Anterior cingulate cortex (tissue), 58 donors: ENCODE measurements around the gene SCN4B.
"Not testable (repeated sequence)": the region's sequence is repeated elsewhere in the genome, so short reads cannot be mapped to it uniquely, and the experiment has no call there.

ENCODE experiments used
- DNase-seq, 58 donors: peaks; one replicate each; lab custom pipeline; 2025; lab: John Stamatoyannopoulos, UW

SCN4B gene

GRCh38 chr11:118152552-118153471 is at the start of gene SCN4B:
SCN4B (minus strand) TSS chr11:118152823; CDS start chr11:118152673, 150 bp downstream.
- DNase-seq = peak in 50 of 58 donors; percentile 10 to 76 (median 50)

GRCh38 chr11:118201966-118202365 is 49.3 kb upstream of the SCN4B start:
- DNase-seq = no peak

GRCh38 chr11:118200901-118201680 is 48.5 kb upstream of the SCN4B start:
- no peak for DNase-seq

GRCh38 chr11:118200497-118200896 is 47.9 kb upstream of the SCN4B start:
- DNase-seq = no peak

DNA sequence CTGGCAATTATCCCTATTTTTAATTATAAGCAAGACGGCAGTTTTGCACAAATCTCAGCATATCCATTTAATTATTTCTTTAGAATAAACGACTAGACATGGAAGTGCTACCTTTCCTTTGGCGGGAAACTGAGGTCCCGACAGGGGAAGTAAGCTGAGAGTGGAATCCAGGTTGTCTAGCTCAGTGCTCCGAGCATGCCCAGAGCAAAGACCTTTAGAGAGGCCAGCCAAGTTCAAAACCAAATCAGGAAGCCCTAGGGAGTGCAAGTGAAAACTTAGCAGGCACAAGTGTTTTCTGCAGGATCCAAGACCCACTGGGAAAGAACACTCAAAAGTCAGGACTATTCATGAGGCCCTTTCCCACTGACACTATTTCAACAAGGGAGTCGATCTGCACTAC is 46.5 kb upstream of the SCN4B start:
- no peak for DNase-seq

- DNase-seq = peak in 49 of 58 donors; percentile 2 to 83 (median 47)
These were observed 45.7 kb upstream of the SCN4B start for GRCh38 chr11:118198370-118198769.

- DNase-seq = peak in 44 of 58 donors; percentile 4 to 85 (median 54)
These were observed 42.4 kb upstream of the SCN4B start for GRCh38 chr11:118194835-118195627.

- DNase-seq = peak in 1 of 58 donors; percentile 22
These were observed 41.4 kb upstream of the SCN4B start for GRCh38 chr11:118193910-118194566.

- not testable (repeated sequence) for DNase-seq
These were observed 40.2 kb upstream of the SCN4B start for GRCh38 chr11:118192817-118193216.

GRCh38 chr11:118190942-118191506 is 38.4 kb upstream of the SCN4B start:
- not testable (repeated sequence) for DNase-seq

GRCh38 chr11:118186346-118187107 is 33.9 kb upstream of the SCN4B start:
- DNase-seq = no peak

DNA sequence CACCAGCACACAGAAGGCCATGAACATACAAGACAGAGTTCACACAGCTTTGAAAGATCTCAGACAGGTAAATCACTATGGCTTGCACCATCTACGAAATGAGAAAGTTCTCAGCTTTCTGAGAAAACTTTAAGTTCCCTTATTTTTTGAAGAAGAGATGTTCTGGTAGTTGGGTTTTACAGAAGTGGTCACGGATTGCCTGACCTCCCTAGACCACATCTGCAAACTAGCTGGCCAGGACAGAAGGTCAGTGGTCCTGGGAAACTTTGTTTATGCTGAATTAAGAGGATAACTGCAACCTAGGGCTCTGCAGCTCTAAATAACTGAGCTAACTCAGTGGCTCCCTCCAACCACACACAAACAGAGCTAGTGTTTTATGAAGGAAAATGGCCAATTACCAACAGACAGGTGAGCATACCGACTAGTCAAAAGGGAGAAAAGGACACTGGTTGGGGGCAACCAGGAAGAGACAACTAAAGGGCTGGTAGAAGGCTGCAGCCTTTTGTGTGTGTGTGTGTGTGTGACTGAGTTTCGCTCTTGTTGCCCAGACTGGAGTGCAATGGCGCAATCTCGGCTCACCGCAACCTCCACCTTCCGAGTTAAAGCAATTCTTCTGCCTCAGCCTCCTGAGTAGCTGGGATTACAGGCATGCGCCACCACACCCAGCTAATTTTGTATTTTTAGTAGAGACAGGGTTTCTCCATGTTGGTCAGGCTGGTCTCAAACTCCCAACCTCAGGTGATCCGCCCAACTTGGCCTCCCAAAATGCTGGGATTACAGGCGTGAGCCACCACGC is 32.4 kb upstream of the SCN4B start:
- peak in 1 of 58 donors; percentile 9 for DNase-seq

- DNase-seq = not testable (repeated sequence)
These were observed 31.1 kb upstream of the SCN4B start for GRCh38 chr11:118183691-118184090.

- DNase-seq = peak in 57 of 58 donors; percentile 30 to 94 (median 87)
These were observed 27.7 kb upstream of the SCN4B start for GRCh38 chr11:118180300-118180703.

- DNase-seq = no peak
These were observed 24.1 kb upstream of the SCN4B start for GRCh38 chr11:118176778-118177134.

DNA sequence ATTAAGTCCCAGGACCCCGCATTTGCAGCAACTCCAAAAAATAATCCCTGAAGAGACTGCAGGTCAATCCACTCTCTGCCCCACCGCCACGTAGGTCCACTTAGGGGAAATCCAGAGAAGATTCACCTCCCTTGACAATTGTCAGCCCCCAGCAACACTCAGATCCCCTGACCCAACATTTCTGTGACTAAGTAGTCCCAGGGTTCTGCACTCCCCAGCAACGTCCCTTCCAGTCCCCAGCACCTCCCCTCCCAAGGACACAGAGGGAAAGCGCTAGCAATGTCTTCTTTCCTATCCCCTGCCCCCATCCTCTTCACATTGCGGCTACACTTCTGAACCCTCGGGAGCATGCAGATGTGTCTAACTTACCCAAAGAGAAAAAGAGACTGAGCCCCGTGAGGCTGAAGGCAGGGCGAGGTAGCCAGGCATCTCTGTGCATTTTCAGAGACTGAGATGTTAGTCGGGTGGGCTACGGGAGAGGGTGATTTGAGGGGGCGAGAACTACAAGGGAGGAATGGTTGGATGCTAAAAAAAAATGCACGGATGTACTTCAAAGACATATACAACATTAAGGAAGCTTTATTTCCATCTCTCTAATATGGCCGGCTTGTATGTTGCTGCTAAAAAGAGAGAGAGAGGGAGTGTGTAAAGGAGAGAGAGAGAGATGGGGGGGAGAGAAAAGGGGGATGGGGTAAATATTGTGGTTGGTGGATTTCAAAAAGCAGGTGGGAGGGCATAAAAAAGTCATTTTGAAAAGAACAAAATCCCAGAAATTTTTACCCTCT is 23.6 kb upstream of the SCN4B start, which contains the start of gene SCN2B:
TSS of gene SCN2B (minus strand) at position 647 of the 785 bp plus-strand sequence. CDS start at position 439, 208 bp downstream.
- DNase-seq = peak in 12 of 58 donors; percentile 12 to 54 (median 32)
